CD4-positive, alpha-beta T cell treated with Interleukin-12 subunit alpha and Interleukin-12 subunit beta, for 1 hour (primary cell): ENCODE data around the gene PPP2R3B.
A peak's percentile ranks its signal among the peaks of the same experiment; 100 is the strongest.

Experiments used
- DNase-seq: peaks from one replicate; pipeline ENCODE4 v3.0.0-alpha.2; 2020

Gene PPP2R3B

DNA sequence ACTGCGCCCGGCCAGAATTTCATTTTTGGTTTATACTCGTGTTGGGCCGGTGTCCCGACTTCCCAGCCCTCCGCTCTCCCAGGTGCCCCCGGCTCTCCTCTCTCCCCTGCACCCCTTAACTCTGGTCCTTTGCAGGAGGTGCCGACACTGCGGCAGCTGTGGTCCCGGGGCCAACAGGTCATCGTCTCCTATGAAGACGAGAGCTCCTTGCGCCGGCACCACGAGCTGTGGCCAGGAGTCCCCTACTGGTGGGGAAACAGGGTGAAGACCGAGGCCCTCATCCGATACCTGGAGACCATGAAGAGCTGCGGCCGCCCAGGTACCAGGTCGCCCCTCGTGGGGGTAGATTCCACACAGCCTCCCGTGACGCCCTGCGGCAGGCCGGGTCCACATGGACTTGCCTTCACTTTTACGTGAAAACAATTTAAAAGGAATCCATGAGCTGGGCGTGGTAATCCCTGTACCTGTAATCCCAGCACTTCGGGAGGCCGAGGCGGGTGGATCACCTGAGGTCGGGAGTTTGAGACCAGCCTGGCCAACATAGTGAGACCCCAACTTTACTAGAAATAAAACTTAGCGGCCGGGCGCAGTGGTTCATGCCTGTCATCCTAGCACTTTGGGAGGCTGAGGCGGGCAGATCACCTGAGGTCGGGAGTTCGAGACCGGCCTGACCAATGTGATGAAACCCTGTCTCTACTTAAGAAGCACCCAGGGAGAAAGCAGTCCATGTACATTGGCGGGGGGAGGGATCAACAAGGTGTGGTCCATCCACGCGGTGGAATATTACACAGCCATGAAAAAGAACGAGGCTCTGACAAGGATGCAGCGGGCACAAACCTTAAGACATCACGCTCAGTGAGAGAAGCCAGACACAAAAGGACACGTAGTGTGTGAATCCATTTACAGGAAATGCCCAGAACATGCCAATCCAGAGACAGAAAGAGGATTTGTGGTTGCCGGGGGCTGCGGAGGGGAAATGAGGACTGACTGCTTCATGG lies 93.5 kb downstream of the PPP2R3B start:
- no peak for DNase-seq

DNA sequence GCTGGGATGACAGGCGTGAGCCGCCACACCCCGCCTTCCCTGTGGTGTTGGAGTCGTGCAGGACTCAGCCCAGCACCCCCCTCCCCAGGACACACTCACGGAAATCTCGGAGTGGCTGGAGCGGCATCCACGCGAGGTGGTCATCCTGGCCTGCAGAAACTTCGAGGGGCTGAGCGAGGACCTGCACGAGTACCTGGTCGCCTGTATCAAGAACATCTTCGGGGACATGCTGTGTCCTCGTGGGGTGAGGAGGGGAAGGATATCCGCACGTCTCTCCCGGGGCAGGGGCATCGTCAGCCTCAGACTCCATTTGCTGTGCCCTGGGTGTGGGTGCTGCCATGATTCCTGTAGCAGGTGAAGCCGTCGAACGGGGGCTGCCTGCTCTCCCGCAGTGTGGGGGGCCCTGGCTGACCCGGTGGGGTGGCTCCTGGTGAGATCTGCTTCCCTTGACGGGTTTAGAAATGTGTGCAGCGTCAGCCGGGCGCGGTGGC lies 95.3 kb downstream of the PPP2R3B start:
- DNase-seq, result no peak

DNA sequence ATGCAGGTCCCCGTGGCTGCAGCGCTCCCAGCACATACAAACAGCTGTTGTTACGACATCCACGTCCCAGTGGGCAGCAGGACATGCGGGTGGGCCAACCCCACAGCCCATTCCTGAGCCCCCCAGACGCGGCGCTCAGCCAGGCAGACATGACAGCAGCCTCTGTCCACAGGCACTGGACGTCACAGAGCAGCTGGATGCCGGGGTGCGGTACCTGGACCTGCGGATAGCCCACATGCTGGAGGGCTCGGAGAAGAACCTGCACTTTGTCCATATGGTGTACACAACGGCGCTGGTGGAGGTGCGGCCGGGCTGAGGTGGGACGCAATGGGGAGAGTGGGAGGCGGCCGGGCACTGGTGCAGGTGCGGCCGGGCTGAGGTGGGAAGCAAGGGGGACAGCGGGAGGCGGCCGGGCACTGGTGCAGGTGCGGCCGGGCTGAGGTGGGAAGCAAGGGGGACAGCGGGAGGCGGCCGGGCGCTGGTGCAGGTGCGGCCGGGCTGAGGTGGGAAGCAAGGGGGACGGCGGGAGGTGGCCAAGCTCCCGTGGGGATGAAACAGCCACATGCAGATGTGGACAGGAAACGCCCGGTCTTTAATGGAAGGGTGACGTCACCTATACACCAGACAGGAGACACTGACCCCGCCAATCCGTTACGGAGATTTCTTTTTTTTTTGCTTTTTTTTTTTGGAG lies 96.1 kb downstream of the PPP2R3B start:
- no peak for DNase-seq

DNA sequence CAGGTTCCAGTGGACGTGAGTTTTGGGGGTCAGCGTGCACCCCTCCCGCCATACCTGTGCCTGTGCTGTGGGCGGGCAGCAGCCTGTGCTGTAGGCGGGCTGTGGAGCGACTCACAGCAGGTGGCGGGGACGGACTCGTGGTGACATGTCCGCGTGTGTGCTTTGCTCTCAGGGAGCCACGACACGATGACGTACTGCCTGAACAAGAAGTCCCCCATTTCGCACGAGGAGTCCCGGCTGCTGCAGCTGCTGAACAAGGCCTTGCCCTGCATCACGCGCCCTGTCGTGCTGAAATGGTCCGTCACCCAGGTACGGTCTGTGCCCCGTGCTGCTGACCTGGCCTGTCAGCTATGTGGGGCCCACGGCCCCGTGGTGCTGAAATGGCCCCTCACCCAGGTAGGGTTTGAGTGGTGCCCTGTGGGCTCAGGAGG lies 98.1 kb downstream of the PPP2R3B start:
- no peak for DNase-seq

DNA sequence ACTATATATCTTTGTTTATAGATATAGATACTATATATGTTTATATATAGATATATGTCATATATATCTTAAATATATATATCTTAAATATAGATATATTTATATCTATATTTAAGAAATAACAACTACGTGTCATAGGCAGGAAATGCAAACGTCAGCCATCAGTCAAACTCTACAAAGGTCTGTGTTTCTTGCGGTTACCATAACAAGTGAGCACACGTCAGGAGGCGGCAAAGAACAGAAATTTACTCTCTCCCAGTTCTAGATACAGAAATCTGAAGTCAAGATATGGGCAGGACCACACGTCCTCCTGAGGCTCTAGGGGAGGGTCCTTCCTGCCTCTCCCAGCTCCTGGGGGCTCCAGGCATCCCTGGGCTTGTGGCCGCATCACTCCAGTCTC lies 99.0 kb downstream of the PPP2R3B start:
- peak; percentile 18 for DNase-seq

DNA sequence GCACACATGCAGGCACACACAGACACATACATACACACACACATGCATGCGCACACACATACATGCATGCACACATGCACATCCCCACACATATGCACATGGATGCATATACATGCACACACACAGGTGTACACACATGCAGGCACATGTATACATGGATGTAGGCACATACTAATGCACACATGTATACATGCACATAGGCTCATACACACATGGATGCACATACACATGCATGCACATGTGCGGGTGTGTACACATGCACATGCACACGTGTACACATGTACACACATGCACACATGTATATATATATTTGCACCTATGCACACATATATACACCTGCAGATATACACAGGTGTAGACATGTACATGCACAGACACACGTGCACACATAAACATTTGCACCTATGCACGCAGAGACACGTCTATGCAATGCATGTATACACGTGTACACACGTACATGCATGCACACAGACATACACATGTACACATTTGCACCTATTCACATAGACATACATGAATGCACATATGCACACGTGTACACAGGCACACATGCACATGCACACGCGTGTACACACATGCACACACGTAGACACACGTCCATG lies 101.5 kb downstream of the PPP2R3B start:
- no peak for DNase-seq
